ENCODE measurements around the gene TM4SF20. TPM values are rescaled to one million over a fixed set of nuclear protein-coding genes. Genes with fewer than 3 reads are reported as not detected.

Gene TM4SF20
- total and polyA plus RNA-seq, 10 of the 15 experiments (the other 5 are each of a cell fraction or from before 2014, with no cell fraction given) = 0.04 to 0.07 TPM; not detected in 8

- no peaks in the 10 kb centered on the region for H3K27me3 ChIP-seq (replicated peaks in 1 of 2; ENCODE audit: control insufficient read depth in 2 of 2, insufficient read depth in 2 of 2, low read length in 1 of 2)
- ATAC-seq (no peak), DNase-seq (ENCODE audit: low read depth, low spot score) (no peak), FAIRE-seq (no peak)
- no peaks in the 10 kb centered on the region for H4K20me1 ChIP-seq (ENCODE audit: control insufficient read depth, insufficient read depth)
- POLR2A ChIA-PET = interaction anchor here (0.6 to 1.2 kb wide), 2 partner anchors 21 to 37 kb away, joined by 3 to 5 read pairs; no protein-coding TSS in a partner anchor
- SMC1A ChIA-PET (ENCODE audit: uncharacterized antibody, unreplicated experiment) = interaction anchor here (0.6 to 4.0 kb wide), 10 partner anchors 10 to 330 kb away, joined by 3 to 13 read pairs (median 10); no protein-coding TSS in a partner anchor
- no peaks in the 10 kb centered on the region for H3K79me2 ChIP-seq (ENCODE audit: control insufficient read depth, insufficient read depth, low read length)
- 81% methylated on average over 10 of the region's 10 CpGs for WGBS (ENCODE audit: insufficient coverage, insufficient replicate concordance, low lambda C conversion rate, missing lambda C conversion rate)
- no peak for TF ChIP-seq ZNF384 (IDR thresholded peaks at IDR 0.05; ENCODE audit: borderline replicate concordance, low read depth, low read length)
- no peak for TF ChIP-seq JUND (IDR thresholded peaks at IDR 0.05; ENCODE audit: low read depth, low read length)
- TF ChIP-seq TBL1XR1 (IDR thresholded peaks at IDR 0.05; ENCODE audit: low read depth, low read length) = no peak
- TF ChIP-seq CHD1 (IDR thresholded peaks at IDR 0.05; ENCODE audit: low read depth, low read length) = no peak
- peak; percentile 43; the same call in 1 of the 2 replicates for TF ChIP-seq ZBTB40 (IDR thresholded peaks at IDR 0.05; ENCODE audit: borderline replicate concordance)
- TF ChIP-seq RBBP5 (conservative IDR thresholded peaks at IDR 0.05) = no peak
- no peak for TF ChIP-seq CREB1 (IDR thresholded peaks at IDR 0.05; ENCODE audit: low read depth)
- TF ChIP-seq ZSCAN29 (IDR thresholded peaks at IDR 0.05) = no peak
- no TSS peak for BruUV-seq (replicated peaks)
- RAD21 ChIA-PET (ENCODE audit: unreplicated experiment) = interaction anchor here (0.6 to 1.4 kb wide), 7 partner anchors 21 to 393 kb away, joined by 3 to 4 read pairs (median 3); no protein-coding TSS in a partner anchor
- no peak overlapping the region for H3K4me3 ChIP-seq
- in situ Hi-C loops (cut with MboI) (no loop called here), intact Hi-C loops (cut with micrococcal nuclease; ENCODE audit: unreplicated experiment) (no loop called here)
- H3K4me2 ChIP-seq (ENCODE audit: control insufficient read depth, insufficient read depth) = no peak overlapping the region
- no peaks in the 10 kb centered on the region for H3K9me3 ChIP-seq (replicated peaks; ENCODE audit: control insufficient read depth, insufficient read depth, low read length)
- H3K36me3 ChIP-seq (ENCODE audit: control insufficient read depth in 2 of 2, insufficient read depth in 2 of 2, low read length in 1 of 2) = no peaks in the 10 kb centered on the region
- H3K27ac ChIP-seq (ENCODE audit: control insufficient read depth, insufficient read depth) = no peak overlapping the region
- CTCF ChIA-PET = interaction anchor here (0.7 to 1.8 kb wide), 5 partner anchors 22 to 135 kb away, joined by 3 to 5 read pairs (median 3); no protein-coding TSS in a partner anchor
- H3K9ac ChIP-seq (ENCODE audit: control insufficient read depth, insufficient read depth, low read length) = no peak overlapping the region
- no peak overlapping the region for H2AFZ ChIP-seq (ENCODE audit: control insufficient read depth, low read depth, low read length)
- H3K4me1 ChIP-seq (ENCODE audit: control insufficient read depth, insufficient read depth, low read length) = no peaks in the 10 kb centered on the region
These were observed 5.7 kb downstream of the TM4SF20 start for GRCh38 chr2:227373389-227373788.

All from GM12878 (cell line).